ENCODE results near the gene TNS4.

The TNS4 gene

DNA sequence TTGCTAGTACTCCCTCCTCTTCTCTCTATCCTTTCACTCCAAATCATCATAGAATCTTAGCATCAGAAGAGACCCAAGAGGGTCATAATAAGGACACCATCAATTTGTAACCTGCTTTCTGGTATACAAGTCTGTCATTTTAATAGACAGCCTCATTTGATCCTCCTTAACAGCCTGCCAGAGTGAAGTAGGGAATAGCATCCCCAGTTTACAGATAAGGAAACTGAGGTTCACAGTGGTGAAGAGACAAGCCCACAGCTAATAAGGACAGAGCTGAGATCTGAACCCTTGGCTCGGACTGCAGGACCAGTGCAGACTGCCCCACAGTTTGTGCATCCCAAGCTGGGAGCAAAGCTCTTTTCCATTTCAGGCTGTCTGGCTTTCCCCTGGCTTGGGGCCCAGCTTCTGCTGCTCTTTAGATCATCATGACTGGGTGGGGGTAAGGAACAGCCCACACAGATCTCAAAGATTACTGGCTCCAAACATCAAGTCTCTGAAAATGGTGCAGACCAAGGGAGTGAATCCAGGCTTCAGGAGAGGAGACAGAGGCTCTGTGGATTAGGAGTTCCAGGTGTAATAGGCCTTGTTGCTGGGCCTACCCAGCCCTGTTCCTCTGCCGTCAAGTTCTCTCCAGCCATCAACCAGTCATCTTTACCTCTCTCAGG lies 68.4 kb downstream of the TNS4 start:
- peak; percentile 53 for DNase-seq

DNA sequence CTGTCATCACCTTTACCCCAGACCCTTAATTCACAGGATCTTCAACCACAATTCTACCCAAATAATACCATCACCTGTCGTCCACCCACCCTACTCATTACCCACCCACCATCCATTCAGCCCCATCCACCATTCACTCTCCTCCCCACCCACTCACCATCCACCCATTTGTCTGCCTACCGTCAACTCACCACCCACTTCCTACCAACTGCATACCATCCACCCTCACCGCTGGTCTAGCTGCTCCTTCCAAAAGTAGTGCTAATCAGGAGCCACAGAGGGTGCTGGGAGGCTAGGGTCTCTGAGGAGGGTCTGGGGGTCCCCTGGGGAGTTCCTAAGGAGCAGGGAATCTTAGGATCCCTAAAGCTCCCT lies 70.2 kb downstream of the TNS4 start:
- no peak for DNase-seq

GRCh38 chr17:40430272-40431230 lies 70.9 kb downstream of the TNS4 start:
- no peak for DNase-seq

GRCh38 chr17:40427002-40427491 lies 74.4 kb downstream of the TNS4 start:
- DNase-seq: no peak
